ENCODE data around the gene SPAG8. TPM values are rescaled to one million over a fixed set of nuclear protein-coding genes. Genes with fewer than 3 reads are reported as not detected.

SPAG8 gene
- total and polyA plus RNA-seq, 2 experiments from 2014 or later: 0.97 to 1.2 TPM

GRCh38 chr9:35818341-35818740 is 6.3 kb upstream of the SPAG8 start:
- in situ Hi-C loops (cut with MboI): no loop called here
- no peak for DNase-seq
- H3K9me3 ChIP-seq (ENCODE audit: low read depth): no peaks in the 10 kb centered on the region
- no peaks in the 10 kb centered on the region for H3K79me2 ChIP-seq (ENCODE audit: insufficient read depth)
- H3F3A ChIP-seq (ENCODE audit: insufficient read depth): peaks cover 23% of the 10 kb centered on the region
- H3K4me2 ChIP-seq (ENCODE audit: unreplicated experiment): no peak overlapping the region
- no peaks in the 10 kb centered on the region for H3K9me2 ChIP-seq (ENCODE audit: insufficient read depth)
- no peak overlapping the region for H3K9ac ChIP-seq
- H3K36me3 ChIP-seq (ENCODE audit: low read depth): no peaks in the 10 kb centered on the region
- no peak for TF ChIP-seq EZH2phosphoT487 (IDR thresholded peaks at IDR 0.05; ENCODE audit: insufficient read depth, low read depth)
- no peak for TF ChIP-seq EZH2 (IDR thresholded peaks at IDR 0.05; ENCODE audit: insufficient read depth, poor library complexity, severe bottlenecking)
- no peaks in the 10 kb centered on the region for H4K20me1 ChIP-seq (ENCODE audit: insufficient read depth)
- no peak overlapping the region for H3K4me3 ChIP-seq
- peaks cover 17% of the 10 kb centered on the region for H3K4me1 ChIP-seq (ENCODE audit: insufficient read depth)
- WGBS, 2 experiments (ENCODE audit: low coverage in 1 of 2, low lambda C conversion rate in 2 of 2, missing lambda C conversion rate in 2 of 2): 68 to 75% methylated on average over 3 of the region's 3 CpGs
- H2AFZ ChIP-seq: no peak overlapping the region
- H3K27me3 ChIP-seq (replicated peaks; ENCODE audit: insufficient read depth): no peaks in the 10 kb centered on the region
- no peak overlapping the region for H3K27ac ChIP-seq

GRCh38 chr9:35816708-35817107 is 4.6 kb upstream of the SPAG8 start:
- H3K4me1 ChIP-seq (ENCODE audit: insufficient read depth): peaks cover 17% of the 10 kb centered on the region
- no peaks in the 10 kb centered on the region for H3K9me3 ChIP-seq (ENCODE audit: low read depth)
- no peaks in the 10 kb centered on the region for H3K27me3 ChIP-seq (replicated peaks; ENCODE audit: insufficient read depth)
- H4K20me1 ChIP-seq (ENCODE audit: insufficient read depth): no peaks in the 10 kb centered on the region
- H3K36me3 ChIP-seq (ENCODE audit: low read depth): no peaks in the 10 kb centered on the region
- WGBS, 2 experiments (ENCODE audit: low coverage in 1 of 2, low lambda C conversion rate in 2 of 2, missing lambda C conversion rate in 2 of 2): 30 to 40% methylated on average over 1 of the region's 1 CpG
- H2AFZ ChIP-seq: no peak overlapping the region
- H3K9ac ChIP-seq: no peak overlapping the region
- DNase-seq: no peak
- no peak for TF ChIP-seq EZH2phosphoT487 (IDR thresholded peaks at IDR 0.05; ENCODE audit: insufficient read depth, low read depth)
- no peak for TF ChIP-seq EZH2 (IDR thresholded peaks at IDR 0.05; ENCODE audit: insufficient read depth, poor library complexity, severe bottlenecking)
- H3K27ac ChIP-seq: no peak overlapping the region
- no peak overlapping the region for H3K4me2 ChIP-seq (ENCODE audit: unreplicated experiment)
- no peaks in the 10 kb centered on the region for H3K79me2 ChIP-seq (ENCODE audit: insufficient read depth)
- no peaks in the 10 kb centered on the region for H3K9me2 ChIP-seq (ENCODE audit: insufficient read depth)
- in situ Hi-C loops (cut with MboI): no loop called here
- H3K4me3 ChIP-seq: no peak overlapping the region
- peaks cover 23% of the 10 kb centered on the region for H3F3A ChIP-seq (ENCODE audit: insufficient read depth)

- H3K4me2 ChIP-seq (ENCODE audit: unreplicated experiment): peak within 1 kb of the TSS; percentile 82
- DNase-seq: peak; percentile 99
- H3K79me2 ChIP-seq (ENCODE audit: insufficient read depth): no peaks in the 10 kb centered on the region
- TF ChIP-seq EZH2 (IDR thresholded peaks at IDR 0.05; ENCODE audit: insufficient read depth, poor library complexity, severe bottlenecking) (no peak), EZH2phosphoT487 (IDR thresholded peaks at IDR 0.05; ENCODE audit: insufficient read depth, low read depth) (no peak)
- H4K20me1 ChIP-seq (ENCODE audit: insufficient read depth): no peaks in the 10 kb centered on the region
- H3K36me3 ChIP-seq (ENCODE audit: low read depth): no peaks in the 10 kb centered on the region
- H3K9me3 ChIP-seq (ENCODE audit: low read depth): no peaks in the 10 kb centered on the region
- H3K4me1 ChIP-seq (ENCODE audit: insufficient read depth): peaks cover 10% of the 10 kb centered on the region
- no peaks in the 10 kb centered on the region for H3K9me2 ChIP-seq (ENCODE audit: insufficient read depth)
- in situ Hi-C loops (cut with MboI): no loop called here
- H3F3A ChIP-seq (ENCODE audit: insufficient read depth): peaks cover 16% of the 10 kb centered on the region
- no peaks in the 10 kb centered on the region for H3K27me3 ChIP-seq (replicated peaks; ENCODE audit: insufficient read depth)
- H3K9ac ChIP-seq: peak within 1 kb of the TSS; percentile 87
- H2AFZ ChIP-seq: peak within 1 kb of the TSS; percentile 88
- H3K27ac ChIP-seq: peak within 1 kb of the TSS; percentile 78
- WGBS, 2 experiments (ENCODE audit: low coverage in 1 of 2, low lambda C conversion rate in 2 of 2, missing lambda C conversion rate in 2 of 2): 1% methylated on average over 35 to 38 of the region's 52 CpGs
- H3K4me3 ChIP-seq: peak within 1 kb of the TSS; percentile 81
These were observed 2.9 kb upstream of the SPAG8 start, which contains the start of gene HINT2 for GRCh38 chr9:35814841-35815543. HINT2 (minus strand) TSS chr9:35815042; CDS start chr9:35814979, 63 bp downstream.

- 5% methylated on average over 15 to 20 of the region's 29 CpGs for WGBS, 2 experiments (ENCODE audit: low coverage in 1 of 2, low lambda C conversion rate in 2 of 2, missing lambda C conversion rate in 2 of 2)
- no peaks in the 10 kb centered on the region for H3K27me3 ChIP-seq (replicated peaks; ENCODE audit: insufficient read depth)
- H3K9me3 ChIP-seq (ENCODE audit: low read depth): no peaks in the 10 kb centered on the region
- H3K9ac ChIP-seq: peak overlapping the region; percentile 87
- in situ Hi-C loops (cut with MboI): no loop called here
- TF ChIP-seq EZH2phosphoT487 (IDR thresholded peaks at IDR 0.05; ENCODE audit: insufficient read depth, low read depth) (no peak), EZH2 (IDR thresholded peaks at IDR 0.05; ENCODE audit: insufficient read depth, poor library complexity, severe bottlenecking) (no peak)
- H3K4me3 ChIP-seq: peak overlapping the region; percentile 81
- peak overlapping the region; percentile 82 for H3K4me2 ChIP-seq (ENCODE audit: unreplicated experiment)
- peaks cover 7% of the 10 kb centered on the region for H3K4me1 ChIP-seq (ENCODE audit: insufficient read depth)
- H4K20me1 ChIP-seq (ENCODE audit: insufficient read depth): no peaks in the 10 kb centered on the region
- H3K9me2 ChIP-seq (ENCODE audit: insufficient read depth): no peaks in the 10 kb centered on the region
- no peaks in the 10 kb centered on the region for H3K36me3 ChIP-seq (ENCODE audit: low read depth)
- peak overlapping the region; percentile 88 for H2AFZ ChIP-seq
- H3F3A ChIP-seq (ENCODE audit: insufficient read depth): peaks cover 14% of the 10 kb centered on the region; the same call in 1 of the 2 replicates
- no peaks in the 10 kb centered on the region for H3K79me2 ChIP-seq (ENCODE audit: insufficient read depth)
- peak overlapping the region; percentile 78 for H3K27ac ChIP-seq
- DNase-seq: peak; percentile 86
These were observed 2.2 kb upstream of the SPAG8 start for GRCh38 chr9:35814106-35814840.
